HL-60 (cell line): ENCODE data around the gene BABAM2.

ENCODE experiments used
- DNase-seq, 2 experiments: peaks; one replicate each; pipeline ENCODE4 v3.0.0-alpha.2; 2010 to 2020; ENCODE audit warnings: low read depth in 1 of 2, low spot score in 1 of 2
- H3K27ac ChIP-seq: fragments of 250-450 bp; sonication (Bioruptor Pico); replicated peaks from 2 replicates; pipeline ENCODE4 v1.5.1; 2020; ENCODE audit warnings: mild to moderate bottlenecking, moderate library complexity
- H3K27me3 ChIP-seq: fragments of 250-450 bp; sonication (Bioruptor Pico); 2 replicates; pipeline ENCODE4 v1.5.1; 2021; ENCODE audit warnings: mild to moderate bottlenecking, moderate library complexity; ENCODE audit not compliant: insufficient read depth, poor library complexity, severe bottlenecking
- H3K4me3 ChIP-seq: replicated peaks from 2 replicates; pipeline ENCODE4 v1.5.1; 2011; ENCODE audit warnings: mild to moderate bottlenecking, control low read depth, low read length; ENCODE audit not compliant: insufficient read depth
- GABPA ChIP-seq: IDR thresholded peaks from 2 replicates; pipeline ENCODE4 v1.6.1; 2012; ENCODE audit warnings: low read depth
- POLR2AphosphoS5 ChIP-seq: IDR thresholded peaks from 2 replicates; pipeline ENCODE4 v1.6.1; 2012; ENCODE audit warnings: low read depth
- REST ChIP-seq: IDR thresholded peaks from 2 replicates; pipeline ENCODE4 v1.6.1; 2012; ENCODE audit warnings: low read depth; ENCODE audit not compliant: insufficient replicate concordance
- SPI1 ChIP-seq: IDR thresholded peaks from 2 replicates; pipeline ENCODE4 v1.6.1; 2012; ENCODE audit warnings: low read depth, mild to moderate bottlenecking, borderline replicate concordance
- TF ChIP-seq, protein P1 (sequence below): IDR thresholded peaks from one replicate; pipeline ENCODE4 v1.5.1; 2011; ENCODE audit warnings: low read length, control low read depth, inconsistent platforms; ENCODE audit not compliant: insufficient read depth

Gene BABAM2

DNA sequence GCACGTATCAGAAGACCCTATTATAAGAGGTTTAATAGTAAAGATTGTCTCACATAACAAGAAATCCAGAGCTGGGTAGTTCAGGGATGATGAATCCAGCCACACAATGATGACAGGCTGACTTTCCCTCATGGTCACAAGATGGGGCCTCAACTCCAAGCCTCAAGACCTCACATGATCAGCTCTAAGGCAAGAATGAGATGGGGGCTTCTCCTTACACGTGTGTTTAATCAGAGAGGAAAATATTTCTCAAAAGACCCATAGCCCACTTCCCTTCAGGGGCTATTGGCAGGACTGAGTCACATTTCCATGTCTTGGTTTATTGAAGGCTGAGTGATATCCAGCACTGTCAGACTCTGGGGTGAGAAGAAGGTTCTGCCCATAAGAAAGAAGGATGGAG, 402.0 kb downstream of the BABAM2 start:
- Histone ChIP-seq H3K4me3 (no peak overlapping the region), H3K27me3 (no peaks in the 10 kb centered on the region), H3K27ac (no peak overlapping the region)
- no peak for DNase-seq
- TF ChIP-seq, protein P1, sequence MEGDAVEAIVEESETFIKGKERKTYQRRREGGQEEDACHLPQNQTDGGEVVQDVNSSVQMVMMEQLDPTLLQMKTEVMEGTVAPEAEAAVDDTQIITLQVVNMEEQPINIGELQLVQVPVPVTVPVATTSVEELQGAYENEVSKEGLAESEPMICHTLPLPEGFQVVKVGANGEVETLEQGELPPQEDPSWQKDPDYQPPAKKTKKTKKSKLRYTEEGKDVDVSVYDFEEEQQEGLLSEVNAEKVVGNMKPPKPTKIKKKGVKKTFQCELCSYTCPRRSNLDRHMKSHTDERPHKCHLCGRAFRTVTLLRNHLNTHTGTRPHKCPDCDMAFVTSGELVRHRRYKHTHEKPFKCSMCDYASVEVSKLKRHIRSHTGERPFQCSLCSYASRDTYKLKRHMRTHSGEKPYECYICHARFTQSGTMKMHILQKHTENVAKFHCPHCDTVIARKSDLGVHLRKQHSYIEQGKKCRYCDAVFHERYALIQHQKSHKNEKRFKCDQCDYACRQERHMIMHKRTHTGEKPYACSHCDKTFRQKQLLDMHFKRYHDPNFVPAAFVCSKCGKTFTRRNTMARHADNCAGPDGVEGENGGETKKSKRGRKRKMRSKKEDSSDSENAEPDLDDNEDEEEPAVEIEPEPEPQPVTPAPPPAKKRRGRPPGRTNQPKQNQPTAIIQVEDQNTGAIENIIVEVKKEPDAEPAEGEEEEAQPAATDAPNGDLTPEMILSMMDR, result no peak
- TF ChIP-seq SPI1 (no peak), POLR2AphosphoS5 (no peak), GABPA (no peak), REST (no peak)

DNA sequence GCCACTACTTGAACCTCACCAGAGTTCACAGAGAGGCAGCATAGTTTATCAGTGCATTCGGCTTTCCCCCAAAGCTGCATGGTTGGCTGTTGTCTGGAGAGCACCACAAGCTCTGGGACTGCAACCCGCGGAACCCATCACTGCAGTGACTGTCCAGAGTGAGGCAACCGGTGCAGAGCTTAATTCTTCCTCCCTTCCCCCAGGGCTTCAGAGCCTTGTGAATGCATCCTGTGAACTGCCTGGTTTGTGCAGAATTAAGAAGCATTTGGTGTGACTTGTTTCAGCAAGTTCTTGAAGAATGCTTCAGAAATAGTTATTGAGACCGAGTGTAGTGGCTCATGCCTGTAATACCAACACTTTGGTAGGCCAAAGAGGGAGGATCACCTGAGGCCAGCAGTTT, 402.9 kb downstream of the BABAM2 start:
- no peak for DNase-seq
- Histone ChIP-seq H3K27me3 (no peaks in the 10 kb centered on the region), H3K4me3 (no peak overlapping the region), H3K27ac (no peak overlapping the region)
- no peak for TF ChIP-seq POLR2AphosphoS5
- TF ChIP-seq, protein P1, result no peak
- TF ChIP-seq REST, result no peak
- no peak for TF ChIP-seq GABPA
- no peak for TF ChIP-seq SPI1

- Histone ChIP-seq H3K4me3 (no peak overlapping the region), H3K27me3 (no peaks in the 10 kb centered on the region), H3K27ac (no peak overlapping the region)
- DNase-seq, result no peak
- TF ChIP-seq REST (no peak), POLR2AphosphoS5 (no peak), SPI1 (no peak), GABPA (no peak)
- TF ChIP-seq, protein P1, result no peak
Observed at GRCh38 chr2:28294451-28294850, 403.9 kb downstream of the BABAM2 start.
